Natural killer cell (primary cell): ENCODE measurements around the gene NINJ1. TPM values are rescaled to one million over a fixed set of nuclear protein-coding genes. Genes with fewer than 3 reads are reported as not detected.

Source experiments
- ATAC-seq, 3 donors: fragments of 150-1000 bp in 2 of 3; fragments of 200-7000 bp in 1 of 3; cut with Tn5 transposase; 1 replicate in 1 of 3; 2 replicates in 2 of 3; pipeline ENCODE4 v1.10.0; 2021; ENCODE audit warnings: mild to moderate bottlenecking in 2 of 3, moderate library complexity in 2 of 3
- DNase-seq, 2 donors: peaks; one replicate each; pipeline versions ENCODE4 v3.0.0 to v3.0.0-alpha.2; 2013 to 2021; ENCODE audit warnings: mixed read lengths in 1 of 2
- H3K27ac ChIP-seq: one replicate; pipeline ENCODE4 v1.5.1; 2013; ENCODE audit warnings: mild to moderate bottlenecking, low read length
- H3K27me3 ChIP-seq: one replicate; pipeline ENCODE4 v1.6.1; 2013; ENCODE audit warnings: low read length; ENCODE audit not compliant: control insufficient read depth, insufficient read depth
- H3K36me3 ChIP-seq: one replicate; pipeline ENCODE4 v1.6.1; 2013; ENCODE audit warnings: low read length; ENCODE audit not compliant: control insufficient read depth, insufficient read depth
- H3K4me1 ChIP-seq: one replicate; pipeline ENCODE4 v1.6.1; 2013; ENCODE audit warnings: low read length; ENCODE audit not compliant: control insufficient read depth, insufficient read depth
- H3K4me3 ChIP-seq: one replicate; pipeline ENCODE4 v1.5.1; 2013; ENCODE audit warnings: low read length
- H3K9me3 ChIP-seq: one replicate; pipeline ENCODE4 v1.6.1; 2013; ENCODE audit warnings: low read length; ENCODE audit not compliant: control insufficient read depth, insufficient read depth
- H3K27ac Mint-ChIP-seq, 2 donors: one replicate each; pipeline ENCODE4 v1.8.0; 2022; ENCODE audit warnings: mild to moderate bottlenecking in 2 of 2, mixed read lengths in 2 of 2, moderate library complexity in 1 of 2
- H3K27me3 Mint-ChIP-seq, 2 donors: one replicate each; pipeline ENCODE4 v1.8.0; 2022; ENCODE audit warnings: low read depth in 2 of 2, mixed read lengths in 2 of 2
- H3K36me3 Mint-ChIP-seq: one replicate; pipeline ENCODE4 v1.8.0; 2022; ENCODE audit warnings: mixed read lengths
- H3K4me1 Mint-ChIP-seq, 2 donors: one replicate each; pipeline ENCODE4 v1.8.0; 2022; ENCODE audit warnings: mixed read lengths in 2 of 2
- H3K4me3 Mint-ChIP-seq: one replicate; pipeline ENCODE4 v1.8.0; 2022; ENCODE audit warnings: mild to moderate bottlenecking, moderate library complexity, mixed read lengths
- H3K9me3 Mint-ChIP-seq, 2 donors: one replicate each; pipeline ENCODE4 v1.8.0; 2022; ENCODE audit warnings: mixed read lengths in 2 of 2
- WGBS: methylation state at CpG from one replicate; pipeline ENCODE4 v1.1.7; 2013; ENCODE audit warnings: missing lambda C conversion rate; ENCODE audit not compliant: insufficient coverage; 5-methylcytosine and 5-hydroxymethylcytosine counted together
- intact Hi-C: fragments of 100-400 bp; cut with micrococcal nuclease; formaldehyde crosslinking; loops from one replicate; pipeline ENCODE4 v1.14.2; 2022
- total RNA-seq, 4 donors: library from RNA; stranded (reverse); fragments of 120-200 nt in 1 of 4; gene quantifications; one replicate each; pipeline versions ENCODE4 v1.2.3 to v1.2.4, GENCODE V29; 2013 to 2022
- TF ChIP-seq, protein P1 (sequence below): fragments of 200-600 bp; IDR thresholded peaks from one replicate; pipeline ENCODE4 v1.8.0; 2022; ENCODE audit warnings: antibody characterized with exemption

The NINJ1 gene
- total RNA-seq, 3 donors from 2014 or later (not counting 1 experiment from before 2014, with no cell fraction given), result 87.3 to 121 (median 93.8) TPM

DNA sequence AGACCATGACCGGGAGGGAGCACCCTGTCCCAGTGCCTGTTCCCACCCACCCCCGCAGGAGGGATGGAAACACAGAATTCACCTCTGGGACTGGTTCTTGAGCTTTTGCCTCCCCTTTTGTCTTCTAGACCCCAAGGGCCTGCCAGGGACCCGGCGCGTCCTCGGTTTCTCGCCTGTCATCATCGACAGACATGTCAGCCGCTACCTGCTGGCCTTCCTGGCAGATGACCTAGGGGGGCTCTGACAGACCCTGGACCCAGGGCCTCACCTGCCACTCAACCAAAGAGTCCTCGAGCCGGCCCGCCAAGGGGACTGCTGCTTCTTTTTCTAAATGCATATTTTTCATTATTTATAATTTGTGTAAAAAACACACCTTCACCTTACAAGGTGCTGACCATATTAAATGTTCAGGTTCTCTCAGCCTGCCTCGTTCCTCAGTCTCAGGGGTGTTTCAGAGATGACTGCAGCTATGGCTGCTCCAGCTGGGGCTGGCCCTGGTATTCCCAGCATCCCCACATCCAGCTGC, 21.1 kb downstream of the NINJ1 start:
- Histone ChIP-seq H3K4me1 (peaks cover 68% of the 10 kb centered on the region), H3K27me3 (no peaks in the 10 kb centered on the region), H3K36me3 (peaks cover 40% of the 10 kb centered on the region), H3K4me3 (no peak overlapping the region), H3K27ac (no peak overlapping the region), H3K9me3 (no peaks in the 10 kb centered on the region)
- intact Hi-C loops, result no loop called here
- ATAC-seq, result no peak
- Mint-ChIP-seq H3K4me1 (peaks cover 12 to 25% of the 10 kb centered on the region in 2 donors), H3K27ac (no peak overlapping the region), H3K9me3 (no peaks in the 10 kb centered on the region), H3K27me3 (no peaks in the 10 kb centered on the region), H3K36me3 (peaks cover 7% of the 10 kb centered on the region), H3K4me3 (no peak overlapping the region)
- WGBS, result 93% methylated on average over 10 of the region's 13 CpGs
- DNase-seq, result peak in 1 of 2 donors; percentile 14
- TF ChIP-seq, protein P1, sequence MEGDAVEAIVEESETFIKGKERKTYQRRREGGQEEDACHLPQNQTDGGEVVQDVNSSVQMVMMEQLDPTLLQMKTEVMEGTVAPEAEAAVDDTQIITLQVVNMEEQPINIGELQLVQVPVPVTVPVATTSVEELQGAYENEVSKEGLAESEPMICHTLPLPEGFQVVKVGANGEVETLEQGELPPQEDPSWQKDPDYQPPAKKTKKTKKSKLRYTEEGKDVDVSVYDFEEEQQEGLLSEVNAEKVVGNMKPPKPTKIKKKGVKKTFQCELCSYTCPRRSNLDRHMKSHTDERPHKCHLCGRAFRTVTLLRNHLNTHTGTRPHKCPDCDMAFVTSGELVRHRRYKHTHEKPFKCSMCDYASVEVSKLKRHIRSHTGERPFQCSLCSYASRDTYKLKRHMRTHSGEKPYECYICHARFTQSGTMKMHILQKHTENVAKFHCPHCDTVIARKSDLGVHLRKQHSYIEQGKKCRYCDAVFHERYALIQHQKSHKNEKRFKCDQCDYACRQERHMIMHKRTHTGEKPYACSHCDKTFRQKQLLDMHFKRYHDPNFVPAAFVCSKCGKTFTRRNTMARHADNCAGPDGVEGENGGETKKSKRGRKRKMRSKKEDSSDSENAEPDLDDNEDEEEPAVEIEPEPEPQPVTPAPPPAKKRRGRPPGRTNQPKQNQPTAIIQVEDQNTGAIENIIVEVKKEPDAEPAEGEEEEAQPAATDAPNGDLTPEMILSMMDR, result no peak

DNA sequence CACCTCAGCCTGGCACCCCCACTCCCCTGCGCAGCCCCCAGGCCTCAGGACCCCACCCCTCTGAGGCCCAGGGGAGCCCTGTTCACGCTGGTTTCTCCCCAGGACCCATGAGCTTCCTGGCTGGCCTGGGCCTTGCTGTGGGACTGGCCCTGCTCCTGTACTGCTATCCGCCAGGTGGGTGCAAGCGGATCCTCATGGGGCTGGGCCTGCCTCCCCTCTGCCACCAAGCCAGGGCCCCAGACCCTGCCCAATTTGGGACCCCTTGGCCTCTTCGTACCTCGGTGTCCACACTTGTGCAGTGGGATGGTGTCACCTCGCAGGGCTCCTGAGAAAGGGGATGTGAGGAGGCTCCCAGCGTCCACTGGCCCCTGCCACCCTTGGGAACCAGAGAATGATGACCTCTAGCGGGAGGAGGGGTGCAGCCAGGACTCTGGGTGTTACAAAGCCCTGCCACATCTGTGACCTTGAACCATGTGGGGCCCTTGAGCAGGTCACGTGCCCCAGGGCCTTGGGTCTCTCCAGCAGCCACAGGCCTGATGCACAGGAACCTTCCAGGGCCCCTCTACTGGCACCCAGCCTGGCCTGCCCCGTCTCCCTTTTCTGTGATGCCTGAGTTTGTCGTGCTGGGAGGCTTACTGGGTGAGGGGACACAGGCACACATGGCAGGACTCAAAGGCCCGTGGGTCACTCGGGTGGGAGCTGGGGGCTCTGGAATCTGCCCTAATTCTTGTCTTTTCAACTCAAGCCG, 21.8 kb downstream of the NINJ1 start:
- H3K27me3 Mint-ChIP-seq, result no peaks in the 10 kb centered on the region
- DNase-seq (peak in 1 of 2 donors; percentile 15), ATAC-seq (no peak)
- no peak overlapping the region for H3K27ac ChIP-seq
- H3K27me3 ChIP-seq, result no peaks in the 10 kb centered on the region
- peaks cover 7% of the 10 kb centered on the region for H3K36me3 Mint-ChIP-seq
- 91% methylated on average over 15 of the region's 15 CpGs for WGBS
- no peak overlapping the region for H3K4me3 ChIP-seq
- no peaks in the 10 kb centered on the region for H3K9me3 ChIP-seq
- peaks cover 12 to 25% of the 10 kb centered on the region in 2 donors for H3K4me1 Mint-ChIP-seq
- TF ChIP-seq, protein P1, result no peak
- intact Hi-C loops, result no loop called here
- peaks cover 43% of the 10 kb centered on the region for H3K36me3 ChIP-seq
- no peaks in the 10 kb centered on the region for H3K9me3 Mint-ChIP-seq
- H3K4me1 ChIP-seq, result peaks cover 71% of the 10 kb centered on the region
- peak overlapping the region in 1 of 2 donors; percentile 65 for H3K27ac Mint-ChIP-seq
- H3K4me3 Mint-ChIP-seq, result no peak overlapping the region

DNA sequence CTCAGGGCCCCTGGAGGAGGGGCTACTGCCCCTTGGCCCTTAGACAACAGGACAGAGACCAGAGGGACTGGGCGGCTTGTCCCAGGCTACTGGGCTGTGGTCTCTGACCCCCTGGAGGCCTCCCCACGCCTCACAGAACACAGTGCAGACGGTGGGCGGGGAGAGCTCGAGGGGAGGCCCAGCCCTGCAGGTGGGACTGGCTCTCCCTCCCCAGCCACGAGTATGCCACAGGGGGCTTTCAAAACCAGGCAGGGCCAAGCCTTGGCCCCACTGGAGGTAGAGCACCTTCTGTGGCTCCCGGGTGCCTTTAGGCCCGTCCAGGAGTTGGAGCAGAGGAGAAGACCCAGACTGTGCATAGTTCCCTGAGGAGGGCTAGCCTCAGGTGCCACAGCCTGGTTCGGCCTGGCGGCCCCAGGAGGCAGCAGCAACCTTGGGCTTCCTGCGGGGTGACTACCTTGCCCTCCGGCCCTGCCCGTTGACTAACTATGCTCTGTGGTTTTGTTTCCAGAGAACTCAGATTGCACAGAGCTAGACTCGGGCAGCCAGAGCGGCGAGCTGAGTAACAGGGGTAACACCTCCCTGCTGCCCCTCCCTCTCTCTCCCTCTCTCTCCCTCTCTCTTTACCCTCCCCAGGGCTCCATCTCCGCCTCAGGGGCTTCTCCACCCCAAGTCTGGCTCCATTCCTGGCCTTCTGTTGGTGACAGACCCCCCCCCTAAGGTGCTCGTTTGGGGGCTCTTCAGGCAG, 22.5 kb downstream of the NINJ1 start:
- peaks cover 68% of the 10 kb centered on the region for H3K4me1 ChIP-seq
- no peaks in the 10 kb centered on the region for H3K27me3 ChIP-seq
- no peak overlapping the region for H3K4me3 Mint-ChIP-seq
- no peak for DNase-seq
- H3K4me3 ChIP-seq, result no peak overlapping the region
- TF ChIP-seq, protein P1, result no peak
- peaks cover 12 to 25% of the 10 kb centered on the region in 2 donors for H3K4me1 Mint-ChIP-seq
- WGBS, result 72% methylated on average over 18 of the region's 18 CpGs
- H3K27ac ChIP-seq, result no peak overlapping the region
- H3K36me3 Mint-ChIP-seq, result peaks cover 7% of the 10 kb centered on the region
- intact Hi-C loops, result no loop called here
- H3K9me3 ChIP-seq, result no peaks in the 10 kb centered on the region
- no peaks in the 10 kb centered on the region for H3K27me3 Mint-ChIP-seq
- no peaks in the 10 kb centered on the region for H3K9me3 Mint-ChIP-seq
- H3K27ac Mint-ChIP-seq, result peak overlapping the region; percentile 18 to 65
- peaks cover 43% of the 10 kb centered on the region for H3K36me3 ChIP-seq
- ATAC-seq, result peak in 1 of 3 donors; percentile 12
